Left forelimb (tissue), 1 donor: Measurements from ENCODE around the gene SIRT2.
"Not testable (repeated sequence)": the region's sequence is repeated elsewhere in the genome, so short reads cannot be mapped to it uniquely, and the experiment has no call there.

ENCODE experiments used
- DNase-seq: peaks from one replicate; pipeline ENCODE4 v3.0.0-alpha.2; 2018; ENCODE audit warnings: low spot score

SIRT2 gene

GRCh38 chr19:38899447-38900201, at the start of gene SIRT2, which contains the start of gene NFKBIB:
TSS of gene SIRT2 (minus strand) at chr19:38899618. CDS start at chr19:38899521, 97 bp downstream.
TSS of gene NFKBIB (plus strand) at chr19:38899969. CDS start at chr19:38900033, 64 bp downstream.
- peak; percentile 99 for DNase-seq

GRCh38 chr19:38946229-38947010, 47.0 kb upstream of the SIRT2 start:
- DNase-seq, result no peak

GRCh38 chr19:38945562-38946228, 46.3 kb upstream of the SIRT2 start:
- no peak for DNase-seq

- no peak for DNase-seq
Measured at GRCh38 chr19:38944981-38945506, 45.6 kb upstream of the SIRT2 start.

DNA sequence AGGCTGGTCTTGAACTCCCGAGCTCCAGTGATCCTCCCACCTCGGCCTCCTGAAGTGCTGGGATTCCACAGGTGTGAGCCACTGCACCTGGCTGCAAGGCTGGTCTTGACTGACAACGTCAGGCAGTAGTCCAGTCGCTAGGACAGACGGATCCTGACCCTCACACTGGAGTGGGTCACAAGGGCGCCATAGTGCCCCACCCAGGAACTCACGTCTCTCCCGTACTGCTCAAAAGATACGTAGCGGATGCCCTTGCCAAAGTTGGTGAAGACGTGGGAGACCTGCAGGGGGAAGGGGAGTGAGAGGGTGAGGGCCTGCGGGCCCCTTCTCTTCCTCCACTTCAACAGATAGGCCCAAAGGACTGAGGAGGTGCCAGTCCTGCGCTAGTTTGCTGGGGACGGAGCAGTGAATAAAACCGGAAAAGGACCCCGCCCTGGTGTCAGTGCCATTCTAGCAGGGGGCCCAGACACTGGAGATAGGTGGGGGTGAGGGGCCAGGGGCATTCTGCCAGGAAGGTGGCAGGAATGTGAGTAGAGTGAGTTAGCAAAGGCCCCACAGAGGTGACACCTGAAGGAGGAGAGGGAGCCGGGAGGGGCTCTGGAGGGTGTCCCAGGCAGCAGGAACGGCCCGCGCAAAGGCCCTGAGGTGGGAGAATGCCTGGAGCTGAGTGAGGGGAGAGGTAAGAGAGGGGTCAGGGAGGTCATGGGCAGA, 43.2 kb upstream of the SIRT2 start:
- DNase-seq, result no peak

DNA sequence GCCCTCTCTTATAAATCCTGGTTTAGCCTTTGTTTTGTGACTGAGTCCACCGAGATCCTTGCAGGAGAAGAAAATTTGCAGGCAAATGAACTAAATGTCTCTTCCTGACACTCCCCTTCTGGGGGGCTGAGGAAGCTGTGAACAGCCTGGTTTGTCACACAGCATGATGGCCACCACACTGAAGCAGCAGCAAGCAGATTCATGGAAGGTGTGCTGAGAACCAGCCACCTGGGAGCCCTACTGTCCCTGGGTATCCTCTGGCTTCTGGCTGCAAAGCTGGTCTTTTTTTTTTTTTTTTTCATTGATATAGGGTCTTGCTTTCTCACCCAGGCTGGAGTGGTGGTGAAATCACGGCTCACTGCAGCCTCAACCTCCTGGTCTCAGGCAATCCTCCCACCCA, 42.6 kb upstream of the SIRT2 start:
- DNase-seq, result no peak

DNA sequence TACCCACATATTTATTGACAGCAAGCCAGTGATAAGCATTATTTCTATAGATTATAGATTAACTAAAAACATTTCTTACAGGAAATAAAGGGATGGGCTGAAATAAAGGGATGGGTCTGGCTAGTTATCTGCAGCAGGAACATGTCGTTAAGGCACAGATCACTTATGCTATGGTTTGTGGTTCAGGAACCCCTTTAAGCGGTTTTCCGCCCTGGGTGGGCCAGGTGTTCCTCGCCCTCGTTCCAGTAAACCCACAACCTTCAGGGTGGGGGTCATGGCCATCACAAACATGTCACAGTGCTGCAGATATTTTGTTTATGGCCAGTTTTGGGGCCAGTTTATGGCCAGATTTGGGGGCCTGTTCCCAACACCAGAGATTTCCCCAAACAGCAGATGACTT, 42.0 kb upstream of the SIRT2 start:
- DNase-seq, result not testable (repeated sequence)

DNA sequence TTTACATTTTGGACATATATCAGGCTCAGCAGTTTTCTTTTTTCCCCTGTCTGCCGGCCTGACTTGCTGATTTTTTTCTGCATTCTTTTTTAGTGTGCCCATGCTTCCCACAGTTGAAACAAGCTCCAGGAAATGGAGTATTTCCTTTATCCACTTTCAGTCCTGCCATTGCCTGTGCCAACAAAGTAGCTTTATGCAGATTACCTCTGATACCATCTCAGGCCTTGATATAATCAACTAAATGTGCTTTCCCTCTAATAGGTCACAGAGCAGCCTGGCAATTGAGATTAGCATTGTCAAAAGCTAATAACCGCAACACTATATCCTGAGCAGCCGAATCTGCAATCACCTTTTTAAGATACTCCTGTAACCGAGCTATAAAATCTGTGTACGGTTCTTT, 40.5 kb upstream of the SIRT2 start:
- DNase-seq, result no peak

DNA sequence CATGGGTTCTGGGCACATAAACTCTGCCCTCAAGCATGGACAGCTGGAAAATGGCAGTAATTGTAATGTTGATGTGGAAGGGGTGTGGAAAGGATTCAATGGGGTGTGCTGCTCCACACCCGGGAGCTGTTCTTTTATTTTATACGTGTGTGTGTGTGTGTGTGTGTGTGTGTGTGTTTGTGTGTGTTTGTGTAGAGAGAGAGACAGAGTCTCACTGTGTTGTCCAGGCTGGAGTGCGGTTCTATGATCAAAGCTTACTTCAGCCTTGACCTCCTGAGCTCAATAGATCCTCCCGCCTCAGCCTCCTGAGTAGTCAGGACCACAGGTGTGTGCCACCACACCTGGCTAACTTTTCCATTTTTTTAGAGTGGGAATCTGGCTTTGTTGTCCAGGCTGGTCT, 34.1 kb upstream of the SIRT2 start:
- DNase-seq, result no peak

GRCh38 chr19:38932425-38933179, 33.2 kb upstream of the SIRT2 start:
- no peak for DNase-seq

- no peak for DNase-seq
Measured at GRCh38 chr19:38931521-38931793, 32.0 kb upstream of the SIRT2 start.

- no peak for DNase-seq
Measured at GRCh38 chr19:38930776-38931520, 31.5 kb upstream of the SIRT2 start, which contains the start of gene MRPS12. TSS of gene MRPS12 (plus strand) at chr19:38930944. CDS start at chr19:38931295, 351 bp downstream.

DNA sequence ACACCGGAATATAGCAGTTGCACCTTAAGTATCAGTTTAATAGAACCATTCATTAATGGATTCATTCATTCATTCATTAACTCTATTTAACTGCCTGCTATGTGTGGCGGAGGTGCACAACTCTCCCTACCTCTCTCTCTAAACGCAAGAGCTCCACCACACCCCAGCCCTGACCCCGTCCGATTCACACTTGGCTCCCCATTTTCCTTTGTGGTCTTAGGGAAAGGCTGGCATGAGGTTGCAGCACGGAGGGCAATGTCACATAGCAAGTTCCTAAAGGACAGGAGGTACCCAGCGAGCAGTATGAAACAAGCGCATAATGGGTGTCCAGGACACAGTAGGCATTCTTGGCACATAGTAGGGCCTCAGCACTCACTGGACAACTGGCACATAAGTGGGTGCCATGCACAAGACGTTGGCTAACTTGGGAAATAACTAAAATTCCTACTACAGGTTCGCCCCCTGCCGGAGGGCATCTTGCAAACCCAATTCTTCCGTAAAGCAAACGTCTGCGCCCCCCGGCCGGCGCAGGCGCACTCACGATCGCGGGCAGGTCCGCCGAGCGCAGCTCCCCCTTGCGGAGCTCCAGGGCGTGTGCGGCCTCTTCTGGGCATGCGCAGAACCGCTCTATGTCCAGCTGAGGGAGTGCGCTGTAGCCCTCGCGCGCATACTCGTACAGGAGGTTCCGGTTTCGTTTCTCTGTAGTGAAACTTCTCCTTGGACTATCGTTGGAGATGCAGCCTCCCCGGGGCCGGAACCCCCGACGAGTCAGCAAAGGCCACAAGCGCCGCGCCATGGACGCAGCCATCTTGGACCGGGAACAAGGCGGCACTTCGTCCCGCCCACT, 30.7 kb upstream of the SIRT2 start, which contains the start of gene SARS2:
SARS2 (minus strand) TSS at position 835 of the 847 bp plus-strand sequence; CDS start at position 808, 27 bp downstream.
- DNase-seq, result peak; percentile 98

GRCh38 chr19:38928391-38929001, 29.1 kb upstream of the SIRT2 start:
- DNase-seq, result no peak

- no peak for DNase-seq
Measured at GRCh38 chr19:38924388-38924787, 25.0 kb upstream of the SIRT2 start.

GRCh38 chr19:38922482-38922881, 23.1 kb upstream of the SIRT2 start:
- no peak for DNase-seq

- DNase-seq, result no peak
Measured at GRCh38 chr19:38921420-38922274, 22.2 kb upstream of the SIRT2 start.
